Measurements from ENCODE around the gene PODXL2. TPM values are rescaled to one million over a fixed set of nuclear protein-coding genes. Genes with fewer than 3 reads are reported as not detected.

Gene PODXL2
- 8.3 to 10.5 TPM (median 9.7 TPM) in 5 replicates for total RNA-seq (2022; extraction: Qiagen RNA extraction; ENCODE audit: low read depth)

GRCh38 chr3:127628788-127629466, at the start of gene PODXL2:
Gene PODXL2, plus strand, starts transcription at chr3:127629185. Its CDS starts 35 bp downstream, at chr3:127629220.

GRCh38 chr3:127590593-127591465, 38.2 kb upstream of the PODXL2 start, which contains the start of gene TPRA1:
Gene TPRA1, minus strand, starts transcription at chr3:127590733. Its CDS starts 10,587 bp downstream, at chr3:127580146.

GRCh38 chr3:127672429-127673190, 43.6 kb downstream of the PODXL2 start, which contains the start of gene ABTB1:
Gene ABTB1, plus strand, starts transcription at chr3:127672952. Its CDS starts 74 bp downstream, at chr3:127673026.

Other genes starting within 250 kb of the PODXL2 start
- gene TPRA1, start 38.5 kb upstream of the PODXL2 start, total RNA-seq (2022; extraction: Qiagen RNA extraction; ENCODE audit: low read depth), result 39.2 to 59.8 TPM (median 53.0 TPM) in 5 replicates
- gene MCM2, start 30.8 kb upstream of the PODXL2 start, total RNA-seq (2022; extraction: Qiagen RNA extraction; ENCODE audit: low read depth), result 54.9 to 61.7 TPM (median 59.9 TPM) in 5 replicates
- gene ABTB1, start 43.8 kb downstream of the PODXL2 start, total RNA-seq (2022; extraction: Qiagen RNA extraction; ENCODE audit: low read depth), result 12.4 to 20.0 TPM (median 16.7 TPM) in 5 replicates
- gene MGLL, start 193.3 kb downstream of the PODXL2 start, total RNA-seq (2022; extraction: Qiagen RNA extraction; ENCODE audit: low read depth), result 56.6 to 76.2 TPM (median 62.9 TPM) in 5 replicates